Motor neuron (in vitro differentiated cells): ENCODE data around the gene RASSF8. TPM values are rescaled to one million over a fixed set of nuclear protein-coding genes. Genes with fewer than 3 reads are reported as not detected.

ENCODE experiments used
- ATAC-seq, 8 experiments: fragments of 200-7000 bp; cut with Tn5 transposase; replicated peaks in 6 of 8; 2 replicates each; pipeline ENCODE4 v1.8.0; 2021; ENCODE audit warnings: mild to moderate bottlenecking in 8 of 8, moderate library complexity in 8 of 8
- H3K27ac ChIP-seq, 2 donors: fragments of 250-450 bp; sonication (Bioruptor Pico); 2 replicates each; pipeline ENCODE4 v1.9.0; 2021; ENCODE audit warnings: antibody characterized with exemption in 2 of 2, mild to moderate bottlenecking in 2 of 2, moderate library complexity in 1 of 2
- H3K4me1 ChIP-seq, 2 donors: fragments of 250-450 bp; sonication (Bioruptor Pico); replicated peaks in 1 of 2; 2 replicates each; pipeline ENCODE4 v1.6.1; 2021; ENCODE audit warnings: antibody characterized with exemption in 2 of 2, mild to moderate bottlenecking in 2 of 2, moderate library complexity in 1 of 2
- H3K4me3 ChIP-seq, 5 donors: fragments of 250-450 bp; sonication (Bioruptor Pico); 2 replicates each; pipeline ENCODE4 v1.9.0; 2021; ENCODE audit warnings: antibody characterized with exemption in 5 of 5, mild to moderate bottlenecking in 5 of 5, moderate library complexity in 4 of 5
- WGBS, 10 experiments: fragments of 450-650 bp; shearing (Covaris generic); methylation state at CpG; one replicate each; pipeline ENCODE4 v1.0.0; 2022; 5-methylcytosine and 5-hydroxymethylcytosine counted together
- in situ Hi-C, 9 experiments: fragments of 400-800 bp; cut with MboI; loops; one replicate each; pipeline ENCODE4 v1.15.0; 2021; ENCODE audit warnings: low sequenced_read_pairs in 9 of 9, low pct_unique_long_range_greater_than_20kb in 2 of 9; ENCODE audit not compliant: unreplicated experiment in 9 of 9
- total RNA-seq, 8 experiments: library from RNA; unstranded; fragments of 300-600 nt; gene quantifications; 2 replicates each; pipeline versions ENCODE4 v1.2.3 to v1.2.4, GENCODE V29; 2022

Gene RASSF8
- total RNA-seq, 8 experiments from 2014 or later, result 17.3 to 91.7 (median 37.2) TPM

DNA sequence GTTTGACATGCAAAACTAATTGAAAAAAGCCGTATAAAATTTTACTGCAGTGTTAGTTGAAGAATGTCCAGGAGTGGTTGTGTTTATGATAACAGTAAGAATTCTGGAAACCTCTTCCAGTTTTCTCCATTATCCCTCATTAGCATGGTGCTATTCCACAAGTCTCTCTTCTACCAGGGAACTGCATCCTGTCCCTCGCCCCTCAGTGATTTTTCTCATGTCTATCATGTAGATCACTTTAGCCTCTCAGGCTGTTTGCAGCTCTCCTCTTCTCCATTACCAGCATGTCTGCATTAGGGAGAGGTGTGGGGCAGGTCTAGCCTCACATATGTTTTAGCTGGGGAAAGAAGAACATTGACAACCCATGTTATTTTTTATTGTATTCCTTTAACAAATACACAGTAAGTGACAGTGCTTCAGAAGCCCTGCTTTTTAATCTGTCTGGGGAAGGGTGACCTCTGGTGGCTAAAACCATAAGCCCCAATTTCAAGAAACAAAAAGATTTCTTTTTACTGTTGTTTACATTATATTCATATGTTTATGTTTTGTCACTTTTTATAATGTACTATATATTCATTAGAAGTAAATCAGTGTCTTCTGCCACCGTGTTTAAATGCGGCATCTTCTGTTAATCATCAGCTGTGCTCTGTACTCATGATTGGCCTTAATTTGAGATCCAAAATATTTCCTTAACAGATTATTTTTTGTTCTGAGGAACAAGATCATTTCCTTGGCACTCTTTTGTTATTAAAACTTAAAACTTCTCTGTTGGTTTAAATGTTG, 70.7 kb downstream of the RASSF8 start:
- H3K4me1 ChIP-seq, result peaks cover 0 to 3% of the 10 kb centered on the region in 2 donors

DNA sequence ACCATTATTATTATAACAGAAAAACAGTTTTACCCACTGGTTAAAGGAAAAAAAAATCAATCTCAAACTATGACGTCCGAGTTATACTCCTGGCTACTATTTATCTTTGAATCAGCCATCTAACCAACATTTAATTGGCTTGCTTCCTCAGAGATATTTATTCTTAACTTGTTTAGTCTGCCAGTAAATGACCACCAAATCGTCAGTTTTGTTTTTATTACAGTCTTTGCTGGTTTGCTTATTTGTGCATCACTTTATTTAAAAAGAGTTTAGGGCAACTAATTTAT, 71.2 kb downstream of the RASSF8 start:
- in situ Hi-C loops, result loop anchor here in 1 of 9 experiments (10.0 kb wide), 1 partner anchor 595 kb away; no protein-coding TSS in a partner anchor
- no peak for ATAC-seq
- Histone ChIP-seq H3K4me3 (no peak overlapping the region), H3K27ac (no peak overlapping the region), H3K4me1 (peaks cover 0 to 3% of the 10 kb centered on the region in 2 donors)
- 38 to 100% (median 91%) methylated on average over 2 to 3 of the region's 3 CpGs for WGBS, 10 experiments

More for the DNA sequence above, 70.7 kb downstream of the RASSF8 start:
- Histone ChIP-seq H3K4me3 (no peak overlapping the region), H3K27ac (no peak overlapping the region)
- in situ Hi-C loops, result no loop called here
- 15 to 81% (median 50%) methylated on average over 2 to 4 of the region's 4 CpGs for WGBS, 10 experiments
- peak; percentile 57 to 78 (median 64) for ATAC-seq

DNA sequence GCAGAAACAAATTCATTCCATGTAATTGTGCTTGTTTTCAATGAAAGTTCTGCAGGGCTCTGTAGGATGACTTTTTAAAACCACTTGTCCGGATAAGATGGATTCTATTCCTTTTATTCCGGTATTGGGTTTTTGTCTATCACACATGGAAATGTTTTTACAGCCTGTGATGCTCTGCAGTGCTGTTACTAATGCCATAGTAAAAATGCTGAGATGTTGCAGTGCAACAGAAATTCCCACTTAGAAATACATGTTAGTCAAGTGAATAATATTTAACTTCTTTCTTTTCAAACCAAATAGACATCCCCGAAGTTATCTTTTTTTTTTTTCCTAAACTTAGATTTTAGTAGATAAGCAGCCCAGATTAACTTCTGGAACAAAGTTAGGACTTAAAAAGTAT, 71.9 kb downstream of the RASSF8 start:
- no peak for ATAC-seq
- Histone ChIP-seq H3K4me3 (no peak overlapping the region), H3K4me1 (peaks cover 0 to 3% of the 10 kb centered on the region in 2 donors), H3K27ac (no peak overlapping the region)
- 20 to 94% (median 86%) methylated on average over 1 to 3 of the region's 3 CpGs for WGBS, 10 experiments
- in situ Hi-C loops, result loop anchor here in 1 of 9 experiments (10.0 kb wide), 1 partner anchor 596 kb away; no protein-coding TSS in a partner anchor

DNA sequence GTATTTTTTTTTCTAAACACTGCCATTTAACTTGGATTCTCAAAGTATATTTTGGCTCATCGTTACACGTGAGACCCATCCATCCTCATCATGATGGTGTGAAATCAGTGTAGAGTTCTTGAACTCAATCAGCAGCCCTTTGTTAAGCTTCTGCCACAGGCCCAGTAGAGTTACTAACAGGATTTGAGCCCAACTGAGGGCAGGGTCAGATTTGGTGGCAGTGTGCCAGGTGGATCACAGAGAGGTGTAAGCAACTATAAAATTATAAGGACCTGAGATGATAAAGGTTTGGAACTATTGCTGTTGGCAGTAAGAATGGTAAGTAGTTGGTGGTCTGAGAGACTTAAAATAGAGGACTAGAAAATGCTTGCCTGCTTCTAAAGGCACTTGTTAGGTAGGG, 72.8 kb downstream of the RASSF8 start:
- no peak for ATAC-seq
- H3K4me1 ChIP-seq, result peaks cover 0 to 3% of the 10 kb centered on the region in 2 donors
- WGBS, 10 experiments, result 88 to 100% (median 91%) methylated on average over 2 of the region's 2 CpGs; no CpG with 5 or more reads in 6 of the 10 experiments
- no peak overlapping the region for H3K27ac ChIP-seq
- no peak overlapping the region for H3K4me3 ChIP-seq
- in situ Hi-C loops, result loop anchor here in 1 of 9 experiments (10.0 kb wide), 1 partner anchor 597 kb away; no protein-coding TSS in a partner anchor

DNA sequence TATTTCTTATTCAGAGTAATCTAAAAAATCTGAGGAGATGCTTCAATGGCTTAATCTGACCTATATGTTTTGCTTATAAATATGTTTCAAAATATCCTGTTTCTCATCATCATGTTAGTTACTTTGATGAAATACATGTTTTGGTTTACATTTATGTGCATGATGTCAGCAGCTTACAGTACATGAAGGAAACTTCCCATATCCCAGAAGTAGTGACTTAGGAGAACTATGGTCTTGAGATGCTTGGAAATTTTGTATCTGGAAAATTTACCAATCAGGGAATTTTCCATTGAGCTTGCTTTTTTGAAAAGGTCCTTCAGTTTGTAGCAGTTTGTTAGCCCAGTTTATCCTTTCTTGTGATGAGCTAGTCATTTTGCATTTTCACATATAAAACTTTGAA, 73.3 kb downstream of the RASSF8 start:
- Histone ChIP-seq H3K27ac (no peak overlapping the region), H3K4me3 (no peak overlapping the region), H3K4me1 (peaks cover 0 to 3% of the 10 kb centered on the region in 2 donors)
- in situ Hi-C loops, result loop anchor here in 1 of 9 experiments (10.0 kb wide), 1 partner anchor 597 kb away; no protein-coding TSS in a partner anchor
- no peak for ATAC-seq

DNA sequence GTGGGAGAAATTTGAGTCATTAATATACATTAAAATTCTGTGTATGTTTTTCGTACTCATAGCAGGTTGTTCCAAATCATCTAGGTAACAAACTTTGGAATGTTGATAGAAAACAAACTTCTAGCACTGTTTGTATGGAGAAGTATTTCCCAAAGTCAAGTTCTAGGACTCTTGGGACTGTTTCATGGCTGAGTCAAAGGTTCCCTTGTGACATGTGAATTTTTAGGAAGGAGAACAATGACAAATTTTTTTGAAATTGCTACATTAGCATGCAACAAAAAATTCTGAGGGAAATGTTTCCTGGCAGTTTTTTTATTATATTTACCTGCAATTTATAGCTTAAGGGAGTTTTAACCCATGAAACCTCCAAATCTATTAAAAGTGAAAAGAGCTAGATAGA, 73.8 kb downstream of the RASSF8 start:
- no peak for ATAC-seq
- in situ Hi-C loops, result loop anchor here in 1 of 9 experiments (10.0 kb wide), 1 partner anchor 597 kb away; no protein-coding TSS in a partner anchor
- WGBS, 10 experiments, result 50 to 100% (median 88%) methylated on average over 1 of the region's 1 CpG; no CpG with 5 or more reads in 1 of the 10 experiments
- H3K27ac ChIP-seq, result no peak overlapping the region
- peaks cover 0 to 3% of the 10 kb centered on the region in 2 donors for H3K4me1 ChIP-seq
- H3K4me3 ChIP-seq, result no peak overlapping the region

DNA sequence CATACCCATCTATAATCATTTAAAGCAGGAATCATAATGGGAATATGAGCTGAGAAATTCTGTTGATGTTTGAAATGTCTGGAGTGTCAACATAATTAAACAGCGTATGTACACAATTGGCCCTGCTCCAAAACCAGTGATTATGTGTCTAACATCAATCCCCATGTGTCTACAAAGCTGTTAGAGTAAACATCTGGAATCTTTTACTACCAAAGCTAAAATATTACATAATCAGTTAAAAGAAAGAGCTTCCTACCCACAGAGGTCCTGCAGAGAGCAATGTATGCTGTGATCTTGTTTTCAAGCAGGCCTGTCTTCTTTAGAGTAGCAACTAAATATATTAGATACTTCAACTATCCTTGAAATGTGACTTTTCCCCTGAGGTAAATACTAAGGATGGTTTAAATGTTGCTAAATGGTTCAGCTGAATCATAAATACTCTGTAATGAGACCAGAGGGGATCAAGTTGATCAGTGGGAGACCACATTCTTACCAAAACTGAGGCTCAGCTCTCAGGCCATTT, 74.3 kb downstream of the RASSF8 start:
- 0 to 100% (median 63%) methylated on average over 1 of the region's 1 CpG; no CpG with 5 or more reads in 3 of the 10 experiments for WGBS, 10 experiments
- Histone ChIP-seq H3K4me3 (no peak overlapping the region), H3K27ac (no peak overlapping the region), H3K4me1 (peaks cover 0 to 3% of the 10 kb centered on the region in 2 donors)
- ATAC-seq, result peak in 2 of 8 experiments; percentile 42 to 43
- in situ Hi-C loops, result loop anchor here in 1 of 9 experiments (10.0 kb wide), 1 partner anchor 598 kb away; no protein-coding TSS in a partner anchor

DNA sequence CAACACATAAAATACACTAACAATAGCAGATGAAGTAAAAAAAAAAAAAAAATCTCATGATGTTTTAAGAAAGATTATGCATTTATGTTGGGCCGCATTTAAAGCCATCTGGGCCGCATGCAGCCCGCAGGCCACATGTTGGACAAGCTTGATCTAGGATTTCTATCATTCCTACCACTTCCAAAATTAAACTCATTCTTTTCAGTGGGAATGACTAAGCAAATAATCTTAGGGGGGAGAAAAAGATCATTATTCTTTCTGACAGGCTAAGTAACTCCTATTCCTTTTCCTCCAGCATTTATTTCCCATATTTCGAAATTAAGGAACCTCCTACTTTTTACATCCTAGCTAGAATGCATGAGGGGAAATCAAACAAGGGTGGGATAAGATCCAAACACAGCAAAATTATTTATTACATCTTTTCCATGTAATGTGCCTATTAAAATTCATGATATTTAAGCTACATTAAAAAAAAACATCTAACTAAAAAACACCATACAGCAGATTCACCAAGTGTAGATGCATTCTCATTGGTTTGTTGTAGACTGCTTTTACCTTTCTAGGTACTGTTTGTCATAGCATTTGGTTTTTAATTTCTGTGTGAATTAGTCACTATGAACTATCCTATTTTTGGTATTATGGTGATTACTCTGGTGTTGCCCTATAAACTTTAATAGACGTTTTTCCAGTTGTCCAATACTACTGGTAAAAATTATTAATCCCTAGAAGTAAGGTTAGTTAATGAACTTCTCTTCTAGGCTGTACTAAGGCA, 76.1 kb downstream of the RASSF8 start:
- peak in 2 of 8 experiments; percentile 73 to 84 for ATAC-seq
- H3K4me1 ChIP-seq, result no peaks in the 10 kb centered on the region
- H3K27ac ChIP-seq, result no peak overlapping the region
- WGBS, 10 experiments, result 8 to 100% (median 93%) methylated on average over 1 to 5 of the region's 5 CpGs
- in situ Hi-C loops, result loop anchor here in 1 of 9 experiments (10.0 kb wide), 1 partner anchor 600 kb away; no protein-coding TSS in a partner anchor
- no peak overlapping the region for H3K4me3 ChIP-seq

DNA sequence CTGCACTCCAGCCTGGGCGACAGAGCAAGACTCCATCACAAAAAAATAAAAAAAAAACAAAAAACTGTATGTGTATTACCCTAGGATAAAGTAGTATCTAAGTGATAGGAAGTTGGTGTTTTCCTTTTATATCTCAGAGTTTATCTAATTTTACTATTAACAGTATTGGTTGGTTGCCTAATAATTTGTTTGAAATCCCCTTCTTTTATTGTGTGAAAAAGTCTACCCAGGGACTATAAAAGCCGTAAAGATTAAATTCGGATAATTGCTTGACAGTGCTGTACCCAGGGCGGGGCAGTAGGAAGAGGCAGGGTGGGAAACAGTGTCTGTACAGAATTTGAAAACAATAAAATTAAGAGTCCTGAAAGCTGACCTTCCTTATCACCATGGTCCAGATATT, 78.4 kb downstream of the RASSF8 start:
- WGBS, 10 experiments, result 72 to 100% (median 86%) methylated on average over 1 to 4 of the region's 4 CpGs; no CpG with 5 or more reads in 1 of the 10 experiments

DNA sequence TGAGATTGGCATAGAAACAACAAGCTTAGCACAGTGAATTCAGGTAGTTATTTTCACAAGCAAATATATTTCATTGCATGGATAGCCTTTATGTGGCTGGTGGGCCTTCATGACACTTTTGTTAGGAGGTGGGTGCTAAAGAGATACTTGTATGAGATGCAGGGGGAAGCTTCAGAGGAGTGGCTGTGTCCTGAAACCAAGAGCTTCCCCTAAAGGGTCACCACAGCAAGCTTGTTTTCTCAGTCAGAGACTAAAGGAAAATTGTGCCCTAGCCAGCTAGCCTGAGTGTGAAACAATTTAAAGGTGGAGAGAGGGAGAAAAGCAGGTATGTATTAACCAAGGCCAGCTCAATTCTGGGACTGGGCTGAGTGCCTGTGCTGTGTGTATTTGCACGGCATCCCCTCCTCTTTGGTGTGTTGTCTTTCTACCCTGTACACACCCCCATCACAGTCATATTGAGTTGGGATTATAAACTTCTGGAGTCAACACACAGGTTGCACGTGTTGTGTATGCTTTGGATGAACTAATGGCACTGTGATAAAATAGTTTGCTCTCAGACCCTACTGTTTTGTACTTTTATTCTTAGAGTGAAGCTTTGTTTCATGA, 79.2 kb downstream of the RASSF8 start:
- no peak overlapping the region for H3K4me3 ChIP-seq

More for the DNA sequence above, 78.4 kb downstream of the RASSF8 start:
- no peak for ATAC-seq
- no peak overlapping the region for H3K27ac ChIP-seq
- H3K4me3 ChIP-seq, result no peak overlapping the region
- in situ Hi-C loops, result loop anchor here in 1 of 9 experiments (10.0 kb wide), 1 partner anchor 602 kb away; no protein-coding TSS in a partner anchor
- H3K4me1 ChIP-seq, result no peaks in the 10 kb centered on the region

DNA sequence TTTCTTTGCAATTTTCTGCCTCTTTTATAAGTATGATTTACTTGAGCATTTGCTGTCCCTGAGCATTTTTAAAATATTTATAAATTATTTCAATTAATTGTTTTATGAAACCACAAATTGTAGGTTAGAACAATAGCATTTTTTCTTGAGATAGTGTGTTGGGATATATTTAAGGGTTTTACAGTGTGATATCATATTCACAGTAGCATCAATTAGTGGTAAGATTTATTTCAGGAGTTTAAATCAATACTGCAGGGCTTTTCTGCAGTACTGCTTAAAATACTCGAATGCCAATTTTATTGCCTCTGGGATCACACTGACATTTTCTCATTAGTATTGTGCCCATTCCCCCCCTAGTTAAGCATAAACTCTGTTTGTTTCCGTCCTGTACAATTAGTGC, 84.2 kb downstream of the RASSF8 start:
- Histone ChIP-seq H3K4me3 (no peak overlapping the region), H3K27ac (no peak overlapping the region), H3K4me1 (peaks cover 9 to 13% of the 10 kb centered on the region in 2 donors)
- 37 to 100% (median 53%) methylated on average over 1 to 2 of the region's 2 CpGs; no CpG with 5 or more reads in 3 of the 10 experiments for WGBS, 10 experiments
- peak in 3 of 8 experiments; percentile 13 to 43 (median 22) for ATAC-seq
- in situ Hi-C loops, result no loop called here

More for the DNA sequence above, 79.2 kb downstream of the RASSF8 start:
- WGBS, 10 experiments, result 67 to 100% (median 84%) methylated on average over 1 to 2 of the region's 2 CpGs; no CpG with 5 or more reads in 2 of the 10 experiments
- Histone ChIP-seq H3K4me1 (peaks cover 0 to 2% of the 10 kb centered on the region in 2 donors), H3K27ac (no peak overlapping the region)
- ATAC-seq, result no peak
- in situ Hi-C loops, result loop anchor here in 1 of 9 experiments (10.0 kb wide), 1 partner anchor 603 kb away; no protein-coding TSS in a partner anchor
